ENCODE results near the gene ZBTB17.
A peak's percentile ranks its signal among the peaks of the same experiment; 100 is the strongest.
"Not testable (repeated sequence)": the region's sequence is repeated elsewhere in the genome, so short reads cannot be mapped to it uniquely, and the experiment has no call there.

Gene ZBTB17

GRCh38 chr1:15934211-15935055 lies 41.5 kb downstream of the ZBTB17 start:
- DNase-seq, result no peak

GRCh38 chr1:15933684-15934083 lies 42.2 kb downstream of the ZBTB17 start:
- no peak for DNase-seq

GRCh38 chr1:15932612-15933011 lies 43.3 kb downstream of the ZBTB17 start:
- no peak for DNase-seq

GRCh38 chr1:15931884-15932283 lies 44.0 kb downstream of the ZBTB17 start:
- no peak for DNase-seq

GRCh38 chr1:15931401-15931800 lies 44.5 kb downstream of the ZBTB17 start:
- no peak for DNase-seq

- no peak for DNase-seq
These were observed 46.6 kb downstream of the ZBTB17 start for GRCh38 chr1:15928971-15929965.

GRCh38 chr1:15926448-15926847 lies 49.5 kb downstream of the ZBTB17 start:
- not testable (repeated sequence) for DNase-seq

- DNase-seq, result no peak
These were observed 52.7 kb downstream of the ZBTB17 start for GRCh38 chr1:15923241-15923640.

GRCh38 chr1:15918962-15919715 lies 56.8 kb downstream of the ZBTB17 start:
- peak; percentile 67 to 72 for DNase-seq

- DNase-seq, result no peak
These were observed 59.0 kb downstream of the ZBTB17 start for GRCh38 chr1:15916916-15917315.

- no peak for DNase-seq
These were observed 59.5 kb downstream of the ZBTB17 start for GRCh38 chr1:15916417-15916816.

- DNase-seq, result no peak
These were observed 59.9 kb downstream of the ZBTB17 start for GRCh38 chr1:15915991-15916390.

GRCh38 chr1:15913607-15914006 lies 62.3 kb downstream of the ZBTB17 start:
- not testable (repeated sequence) for DNase-seq

GRCh38 chr1:15911927-15912326 lies 64.0 kb downstream of the ZBTB17 start:
- DNase-seq, result no peak

- no peak for DNase-seq
These were observed 64.8 kb downstream of the ZBTB17 start for GRCh38 chr1:15911141-15911540.

GRCh38 chr1:15908597-15908996 lies 67.3 kb downstream of the ZBTB17 start:
- DNase-seq, result no peak

GRCh38 chr1:15902882-15903281 lies 73.0 kb downstream of the ZBTB17 start:
- DNase-seq, result no peak

- DNase-seq, result no peak
These were observed 75.1 kb downstream of the ZBTB17 start for GRCh38 chr1:15900662-15901279.

GRCh38 chr1:15899266-15899665 lies 76.6 kb downstream of the ZBTB17 start:
- no peak for DNase-seq

GRCh38 chr1:15896841-15897610 lies 78.9 kb downstream of the ZBTB17 start:
- not testable (repeated sequence) for DNase-seq

GRCh38 chr1:15895233-15895632 lies 80.7 kb downstream of the ZBTB17 start:
- DNase-seq, result no peak
